Subcutaneous abdominal adipose tissue (tissue), 5 donors: ENCODE results near the gene BMS1.
A peak's percentile ranks its signal among the peaks of the same experiment; 100 is the strongest.
"Not testable (repeated sequence)": the region's sequence is repeated elsewhere in the genome, so short reads cannot be mapped to it uniquely, and the experiment has no call there.

ENCODE experiments used
- H3K27ac ChIP-seq: one replicate; pipeline ENCODE4 v1.7.0; 2013; ENCODE audit warnings: low read depth, mild to moderate bottlenecking, inconsistent platforms, low read length, moderate library complexity
- H3K27me3 ChIP-seq, 5 donors: one replicate each; pipeline ENCODE4 v1.7.0; 2013; ENCODE audit warnings: low read length in 5 of 5, inconsistent platforms in 1 of 5; ENCODE audit not compliant: control insufficient read depth in 5 of 5, insufficient read depth in 4 of 5
- H3K36me3 ChIP-seq, 5 donors: one replicate each; pipeline ENCODE4 v1.7.0; 2013; ENCODE audit warnings: low read length in 5 of 5; ENCODE audit not compliant: control insufficient read depth in 5 of 5, insufficient read depth in 5 of 5
- H3K4me1 ChIP-seq, 5 donors: one replicate each; pipeline ENCODE4 v1.7.0; 2013; ENCODE audit warnings: low read length in 5 of 5, mild to moderate bottlenecking in 3 of 5, moderate library complexity in 1 of 5; ENCODE audit not compliant: control insufficient read depth in 5 of 5, insufficient read depth in 5 of 5
- H3K4me3 ChIP-seq, 5 donors: one replicate each; pipeline ENCODE4 v1.7.0; 2013; ENCODE audit warnings: low read length in 5 of 5, low read depth in 1 of 5
- H3K9ac ChIP-seq, 5 donors: one replicate each; pipeline ENCODE4 v1.7.0; 2013; ENCODE audit warnings: low read length in 5 of 5, mild to moderate bottlenecking in 4 of 5, moderate library complexity in 3 of 5
- H3K9me3 ChIP-seq, 5 donors: one replicate each; pipeline ENCODE4 v1.7.0; 2013; ENCODE audit warnings: low read length in 5 of 5; ENCODE audit not compliant: control insufficient read depth in 5 of 5
- donor health status: healthy.
- donor health status: healthy.
- donor health status: healthy.
- donor health status: healthy.
- donor health status: healthy.

BMS1 gene, protein sequence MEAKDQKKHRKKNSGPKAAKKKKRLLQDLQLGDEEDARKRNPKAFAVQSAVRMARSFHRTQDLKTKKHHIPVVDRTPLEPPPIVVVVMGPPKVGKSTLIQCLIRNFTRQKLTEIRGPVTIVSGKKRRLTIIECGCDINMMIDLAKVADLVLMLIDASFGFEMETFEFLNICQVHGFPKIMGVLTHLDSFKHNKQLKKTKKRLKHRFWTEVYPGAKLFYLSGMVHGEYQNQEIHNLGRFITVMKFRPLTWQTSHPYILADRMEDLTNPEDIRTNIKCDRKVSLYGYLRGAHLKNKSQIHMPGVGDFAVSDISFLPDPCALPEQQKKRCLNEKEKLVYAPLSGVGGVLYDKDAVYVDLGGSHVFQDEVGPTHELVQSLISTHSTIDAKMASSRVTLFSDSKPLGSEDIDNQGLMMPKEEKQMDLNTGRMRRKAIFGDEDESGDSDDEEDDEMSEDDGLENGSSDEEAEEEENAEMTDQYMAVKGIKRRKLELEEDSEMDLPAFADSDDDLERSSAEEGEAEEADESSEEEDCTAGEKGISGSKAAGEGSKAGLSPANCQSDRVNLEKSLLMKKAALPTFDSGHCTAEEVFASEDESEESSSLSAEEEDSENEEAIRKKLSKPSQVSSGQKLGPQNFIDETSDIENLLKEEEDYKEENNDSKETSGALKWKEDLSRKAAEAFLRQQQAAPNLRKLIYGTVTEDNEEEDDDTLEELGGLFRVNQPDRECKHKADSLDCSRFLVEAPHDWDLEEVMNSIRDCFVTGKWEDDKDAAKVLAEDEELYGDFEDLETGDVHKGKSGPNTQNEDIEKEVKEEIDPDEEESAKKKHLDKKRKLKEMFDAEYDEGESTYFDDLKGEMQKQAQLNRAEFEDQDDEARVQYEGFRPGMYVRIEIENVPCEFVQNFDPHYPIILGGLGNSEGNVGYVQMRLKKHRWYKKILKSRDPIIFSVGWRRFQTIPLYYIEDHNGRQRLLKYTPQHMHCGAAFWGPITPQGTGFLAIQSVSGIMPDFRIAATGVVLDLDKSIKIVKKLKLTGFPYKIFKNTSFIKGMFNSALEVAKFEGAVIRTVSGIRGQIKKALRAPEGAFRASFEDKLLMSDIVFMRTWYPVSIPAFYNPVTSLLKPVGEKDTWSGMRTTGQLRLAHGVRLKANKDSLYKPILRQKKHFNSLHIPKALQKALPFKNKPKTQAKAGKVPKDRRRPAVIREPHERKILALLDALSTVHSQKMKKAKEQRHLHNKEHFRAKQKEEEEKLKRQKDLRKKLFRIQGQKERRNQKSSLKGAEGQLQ

DNA sequence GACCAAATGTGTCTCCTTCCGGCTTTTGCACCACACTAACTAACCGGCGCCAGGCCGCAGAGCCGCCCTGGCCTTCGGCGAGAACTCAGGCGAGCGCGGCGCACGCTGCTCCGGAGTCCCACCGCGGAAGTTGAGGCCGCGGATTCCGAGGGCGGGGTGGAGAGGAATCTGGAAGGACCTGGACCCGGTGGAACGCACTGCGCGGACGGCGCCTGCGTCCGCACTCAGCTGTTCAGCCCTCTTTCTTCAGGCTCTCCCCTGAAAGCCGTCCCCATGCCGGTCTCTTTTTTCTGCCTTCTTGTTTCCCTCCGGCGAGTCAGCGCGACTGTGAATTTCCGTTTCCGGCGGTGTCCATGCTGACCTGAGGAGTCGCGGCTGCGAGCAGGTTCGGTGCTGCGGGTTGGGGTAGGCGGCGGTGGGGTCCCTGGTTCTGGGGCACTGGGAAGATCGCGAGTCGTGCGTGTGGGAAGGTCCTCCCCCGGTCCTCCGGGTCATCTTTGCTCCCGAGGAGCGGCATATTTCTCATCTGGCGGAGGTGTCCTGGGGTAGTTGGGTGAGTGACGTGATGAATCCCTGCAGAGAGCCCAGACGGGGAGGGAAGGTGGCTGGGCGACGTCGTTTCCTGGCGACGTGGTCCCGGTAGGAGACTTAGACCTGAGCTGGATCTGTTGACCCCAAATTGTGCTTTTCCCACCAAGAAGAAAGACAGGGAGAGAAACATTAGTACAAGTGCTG, at the start of gene BMS1:
Gene BMS1 (plus strand): TSS at position 350 of the 735 bp plus-strand sequence. CDS start 1,600 bp downstream, outside the sequence.
- Histone ChIP-seq H3K9me3 (no peaks in the 10 kb centered on the region), H3K27ac (peak within 1 kb of the TSS; percentile 92), H3K36me3 (peaks cover 14 to 30% (median 29%) of the 10 kb centered on the region in 5 donors), H3K4me1 (peaks cover 0 to 19% (median 16%) of the 10 kb centered on the region in 5 donors), H3K9ac (peak within 1 kb of the TSS; percentile 86 to 95 (median 92)), H3K27me3 (peaks cover 0 to 5% (median 0%) of the 10 kb centered on the region in 5 donors), H3K4me3 (peak within 1 kb of the TSS; percentile 86 to 98 (median 97))

DNA sequence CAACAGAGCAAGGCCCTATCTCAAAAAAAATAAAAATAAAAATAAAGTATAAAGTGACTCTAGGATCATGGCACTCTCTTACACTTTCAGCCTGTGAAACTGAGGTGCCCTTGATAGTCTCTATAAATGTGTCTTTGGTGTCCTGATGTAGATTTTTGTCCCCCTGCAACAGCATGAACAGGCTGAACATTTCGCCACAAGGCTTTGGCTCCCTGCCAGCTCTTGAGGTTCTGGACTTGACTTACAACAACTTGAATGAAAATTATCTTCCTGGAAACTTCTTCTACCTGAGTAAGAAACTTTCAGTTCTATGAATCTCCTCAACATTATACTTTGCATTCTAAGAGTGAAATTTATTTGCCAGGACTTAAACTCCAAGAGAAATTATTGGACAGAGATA, 48.1 kb upstream of the BMS1 start:
- Histone ChIP-seq H3K9me3 (no peaks in the 10 kb centered on the region), H3K27ac (no peak overlapping the region), H3K4me1 (no peaks in the 10 kb centered on the region), H3K27me3 (peaks cover 0 to 5% (median 0%) of the 10 kb centered on the region in 5 donors), H3K4me3 (no peak overlapping the region), H3K36me3 (no peaks in the 10 kb centered on the region), H3K9ac (no peak overlapping the region)

DNA sequence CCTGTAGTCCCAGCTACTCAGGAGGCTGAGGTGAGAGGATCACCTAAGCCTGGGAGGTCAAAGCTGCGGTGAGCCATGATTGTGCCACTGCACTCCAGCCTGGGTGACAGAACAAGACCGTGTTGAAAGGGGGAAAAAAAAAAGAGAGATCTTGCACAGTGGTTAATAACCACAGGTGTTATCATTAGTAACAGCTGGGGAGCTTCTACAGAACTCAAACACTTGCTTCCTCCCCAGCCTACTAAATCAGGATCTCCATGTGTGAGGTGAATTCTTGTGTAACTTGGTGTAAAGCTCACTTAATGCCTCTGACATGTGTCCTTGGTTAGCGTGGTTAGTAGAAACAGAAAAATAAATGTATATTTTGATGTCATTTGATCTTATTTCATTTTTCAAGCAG, 43.9 kb upstream of the BMS1 start:
- H3K36me3 ChIP-seq: no peaks in the 10 kb centered on the region
- H3K9me3 ChIP-seq: peaks cover 0 to 8% (median 7%) of the 10 kb centered on the region in 5 donors
- no peak overlapping the region for H3K27ac ChIP-seq
- H3K27me3 ChIP-seq: peaks cover 0 to 3% (median 0%) of the 10 kb centered on the region in 5 donors
- no peak overlapping the region for H3K4me3 ChIP-seq
- no peak overlapping the region for H3K9ac ChIP-seq
- H3K4me1 ChIP-seq: no peaks in the 10 kb centered on the region

DNA sequence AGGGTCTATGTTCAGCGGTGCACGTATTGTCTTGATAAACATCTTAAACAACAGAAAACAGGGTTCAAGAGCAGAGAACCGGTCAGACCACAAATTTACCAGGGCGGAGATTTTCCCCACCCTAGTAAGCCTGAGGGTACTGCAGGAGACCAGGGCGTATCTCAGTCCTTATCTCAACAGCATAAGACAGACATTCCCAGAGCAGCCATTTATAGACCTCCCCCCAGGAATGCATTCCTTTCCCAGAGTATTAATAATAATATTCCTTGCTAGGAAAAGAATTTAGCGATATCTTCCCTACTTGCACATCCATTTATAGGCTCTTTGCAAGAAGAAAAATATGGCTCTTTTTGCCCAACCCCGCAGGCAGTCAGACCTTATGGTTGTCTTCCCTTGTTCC, 41.1 kb upstream of the BMS1 start:
- not testable (repeated sequence) for H3K9ac ChIP-seq, H3K36me3 ChIP-seq, H3K4me1 ChIP-seq, H3K4me3 ChIP-seq, H3K27ac ChIP-seq, H3K27me3 ChIP-seq, H3K9me3 ChIP-seq

DNA sequence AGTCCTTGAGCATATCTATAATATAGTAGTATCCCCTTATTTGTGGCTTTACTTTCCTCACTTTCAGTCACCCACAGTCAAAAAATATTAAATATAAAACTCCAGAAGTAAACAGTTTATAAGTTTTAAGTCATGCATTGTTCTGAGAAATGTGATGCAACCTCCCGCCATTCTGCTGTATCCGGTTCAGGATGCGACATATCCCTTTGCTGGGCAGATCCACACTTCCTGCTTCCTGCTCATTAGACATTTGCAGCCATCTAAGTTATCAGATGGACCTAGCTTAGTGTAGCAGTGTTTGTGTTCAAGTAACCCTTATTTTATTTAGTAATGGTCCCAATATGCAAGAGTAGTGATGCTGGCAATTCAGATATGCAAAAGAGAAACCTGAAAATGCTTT, 38.9 kb upstream of the BMS1 start:
- Histone ChIP-seq H3K9ac (no peak overlapping the region), H3K4me1 (no peaks in the 10 kb centered on the region), H3K9me3 (peaks cover 0 to 8% (median 7%) of the 10 kb centered on the region in 5 donors), H3K4me3 (no peak overlapping the region), H3K27ac (no peak overlapping the region), H3K36me3 (no peaks in the 10 kb centered on the region), H3K27me3 (peaks cover 0 to 3% (median 0%) of the 10 kb centered on the region in 5 donors)

DNA sequence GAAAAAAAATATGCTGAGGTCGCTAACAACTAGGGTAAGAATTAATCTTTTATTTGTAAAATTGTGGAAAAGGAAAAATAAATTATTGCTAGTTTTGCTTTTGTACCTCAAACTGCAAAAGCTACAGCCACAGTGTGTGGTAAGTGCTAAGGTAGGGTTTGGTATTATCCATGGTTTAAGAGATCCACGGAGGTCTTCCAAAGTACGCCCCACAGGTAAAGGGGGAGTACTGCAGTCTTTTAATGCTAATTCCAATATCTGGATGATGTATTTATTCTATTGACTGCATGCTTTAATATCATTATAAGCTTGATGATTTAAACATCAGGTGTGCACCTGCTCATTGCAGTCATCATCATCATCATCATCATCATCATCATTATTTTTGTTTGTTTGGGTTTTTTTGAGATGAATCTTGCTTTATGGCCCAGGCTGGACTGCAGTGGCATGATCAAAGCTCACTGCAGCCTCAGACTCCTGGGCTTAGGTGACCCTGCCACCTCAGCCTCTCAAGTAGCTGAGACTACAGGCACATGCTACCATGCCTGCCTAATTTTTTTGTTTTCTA, 38.4 kb upstream of the BMS1 start:
- H3K9me3 ChIP-seq: peaks cover 0 to 8% (median 7%) of the 10 kb centered on the region in 5 donors
- H3K27ac ChIP-seq: no peak overlapping the region
- H3K4me3 ChIP-seq: no peak overlapping the region
- H3K27me3 ChIP-seq: peaks cover 0 to 4% (median 3%) of the 10 kb centered on the region in 5 donors
- H3K4me1 ChIP-seq: no peaks in the 10 kb centered on the region
- no peak overlapping the region for H3K9ac ChIP-seq
- H3K36me3 ChIP-seq: no peaks in the 10 kb centered on the region

DNA sequence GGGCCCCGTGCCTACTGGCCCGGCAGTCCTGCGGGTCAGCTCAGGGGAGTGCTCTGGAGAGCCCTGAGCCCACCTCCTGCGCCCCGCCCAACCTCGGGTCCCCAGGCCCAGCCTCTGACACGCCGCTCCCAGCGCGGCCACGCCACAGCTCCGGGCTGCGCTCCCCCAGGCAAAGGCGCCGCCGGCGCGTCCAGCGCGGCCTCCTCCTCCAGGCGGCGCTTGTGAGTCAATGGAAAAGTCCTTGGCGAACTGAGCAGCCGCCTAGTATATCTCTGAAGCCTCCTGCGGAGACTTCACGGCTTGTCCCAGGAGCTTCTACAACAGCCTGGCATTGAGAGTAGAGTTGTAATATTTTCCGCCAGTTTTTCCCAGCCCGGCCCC, 29.5 kb upstream of the BMS1 start:
- peaks cover 14 to 37% (median 27%) of the 10 kb centered on the region in 5 donors for H3K27me3 ChIP-seq
- H3K36me3 ChIP-seq: no peaks in the 10 kb centered on the region
- H3K9me3 ChIP-seq: no peaks in the 10 kb centered on the region
- H3K27ac ChIP-seq: no peak overlapping the region
- peak overlapping the region in 3 of 5 donors; percentile 43 to 53 (median 52) for H3K9ac ChIP-seq
- peak overlapping the region; percentile 22 to 82 (median 67) for H3K4me3 ChIP-seq
- H3K4me1 ChIP-seq: peaks cover 0 to 31% (median 30%) of the 10 kb centered on the region in 5 donors

DNA sequence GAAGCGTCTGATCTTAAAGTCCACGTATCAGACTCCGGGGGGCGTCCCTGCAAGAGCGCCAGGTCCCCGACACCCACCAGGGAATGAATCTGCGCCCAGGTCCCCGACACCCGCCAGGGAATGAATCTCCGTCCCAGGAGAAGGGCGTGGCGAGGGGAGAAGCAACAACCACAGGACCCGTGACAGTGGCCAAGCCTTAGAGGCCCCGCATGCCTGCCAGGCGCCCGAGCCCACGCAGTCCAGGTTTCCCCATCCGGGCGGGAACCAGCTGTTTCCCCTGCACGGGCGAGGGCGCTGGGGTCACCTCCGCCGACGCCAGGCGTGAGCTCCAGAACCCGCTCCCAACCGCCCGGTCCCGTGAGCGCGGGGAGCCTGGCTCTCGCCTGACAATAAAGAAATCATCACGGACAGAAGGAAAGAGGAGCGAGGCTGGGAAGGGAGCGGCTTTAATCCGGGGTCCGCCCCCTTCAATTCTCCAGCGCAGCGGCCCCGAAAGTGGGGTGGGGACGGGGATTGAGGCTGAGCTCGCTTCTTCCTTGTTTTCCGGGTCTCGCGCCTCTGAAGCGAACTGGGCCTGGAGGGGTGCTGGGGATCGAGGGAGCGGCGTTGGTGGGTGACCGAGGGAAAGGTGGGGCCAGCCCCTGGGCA, 29.0 kb upstream of the BMS1 start:
- Histone ChIP-seq H3K27me3 (peaks cover 14 to 40% (median 27%) of the 10 kb centered on the region in 5 donors), H3K4me3 (peak overlapping the region; percentile 22 to 82 (median 67)), H3K4me1 (peaks cover 0 to 31% (median 30%) of the 10 kb centered on the region in 5 donors), H3K9me3 (no peaks in the 10 kb centered on the region), H3K27ac (no peak overlapping the region), H3K9ac (peak overlapping the region in 3 of 5 donors; percentile 21 to 53 (median 52)), H3K36me3 (no peaks in the 10 kb centered on the region)
